ENCODE measurements around the gene ANKRD44.

The ANKRD44 gene

GRCh38 chr2:197189426-197190099 lies 121.0 kb downstream of the ANKRD44 start:
- ChIA-PET CTCF (interaction anchor here (0.8 to 4.2 kb wide), 17 partner anchors 8 to 189 kb away, joined by 3 to 53 read pairs (median 13); no protein-coding TSS in a partner anchor), POLR2A (no interaction called here)
- no peak for DNase-seq (ENCODE audit: low read depth, low spot score)
- TF ChIP-seq CTCF (IDR thresholded peaks at IDR 0.05; ENCODE audit: insufficient read depth, low read length, missing control alignments): no peak
- H3K4me3 ChIP-seq (ENCODE audit: low read depth, low read length): no peak overlapping the region

DNA sequence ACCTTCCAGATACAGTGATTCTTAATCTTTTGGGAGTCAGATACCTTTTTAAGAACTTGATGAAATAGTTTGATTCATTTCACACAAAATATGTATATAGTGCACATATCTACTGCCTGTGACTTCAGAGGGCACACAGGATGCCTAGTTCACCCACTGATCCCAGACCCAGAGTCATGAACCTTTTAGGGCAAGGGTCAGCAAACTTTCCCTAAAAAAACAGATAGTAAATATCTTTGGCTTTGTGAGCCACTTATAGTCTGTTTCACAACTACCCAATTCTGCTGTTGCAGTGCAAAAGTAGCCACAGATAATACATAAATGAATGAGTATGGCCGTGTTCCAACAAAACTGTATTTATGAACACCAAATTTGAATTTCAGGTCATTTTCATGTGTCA lies 124.9 kb downstream of the ANKRD44 start:
- POLR2A ChIA-PET: no interaction called here
- no peak for DNase-seq (ENCODE audit: low read depth, low spot score)
- TF ChIP-seq CTCF (IDR thresholded peaks at IDR 0.05; ENCODE audit: insufficient read depth, low read length, missing control alignments): no peak
- CTCF ChIA-PET: interaction anchor here (1.0 kb wide), 1 partner anchor 17 kb away, joined by 4 read pairs; no protein-coding TSS in a partner anchor
- H3K4me3 ChIP-seq (ENCODE audit: low read depth, low read length): no peak overlapping the region

DNA sequence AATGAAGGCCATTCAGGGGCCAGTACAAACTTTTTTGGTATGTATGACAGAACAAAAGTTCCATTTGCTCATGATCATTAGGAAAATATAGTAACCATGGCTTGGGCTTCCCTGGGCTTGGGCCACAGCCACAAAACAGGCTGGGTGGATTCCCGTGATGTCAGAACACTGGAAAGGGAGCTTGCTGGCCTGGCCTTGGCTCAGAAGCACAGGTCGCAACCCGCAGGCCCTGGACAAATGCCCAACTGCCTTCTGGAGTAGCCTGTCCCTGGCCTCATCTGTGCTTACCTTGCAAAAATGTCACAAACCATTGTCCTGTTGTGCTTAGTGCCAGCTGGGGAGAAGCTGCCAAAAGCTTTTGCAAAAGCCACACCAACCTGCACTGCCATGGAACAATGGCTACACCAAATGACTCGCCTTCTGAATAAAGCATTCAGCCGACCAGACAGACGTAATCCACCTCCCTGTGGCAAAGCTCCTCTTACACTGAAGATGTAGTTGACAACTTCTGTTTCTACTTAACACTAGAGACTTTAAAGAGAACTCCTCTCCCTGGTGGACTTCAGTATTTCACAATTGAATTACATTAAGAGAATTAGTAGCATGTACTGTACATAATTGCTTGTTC lies 125.5 kb downstream of the ANKRD44 start:
- no peak overlapping the region for H3K4me3 ChIP-seq (ENCODE audit: low read depth, low read length)
- POLR2A ChIA-PET: no interaction called here
- DNase-seq (ENCODE audit: low read depth, low spot score): no peak
- CTCF ChIA-PET: interaction anchor here (0.6 to 1.0 kb wide), 3 partner anchors 14 to 126 kb away, joined by 3 to 4 read pairs (median 4); no protein-coding TSS in a partner anchor
- no peak for TF ChIP-seq CTCF (IDR thresholded peaks at IDR 0.05; ENCODE audit: insufficient read depth, low read length, missing control alignments)

- DNase-seq (ENCODE audit: low read depth, low spot score): no peak
- POLR2A ChIA-PET: no interaction called here
- H3K4me3 ChIP-seq (ENCODE audit: low read depth, low read length): no peak overlapping the region
- CTCF ChIA-PET: interaction anchor here (5.4 kb wide), 1 partner anchor 8 kb away, joined by 42 read pairs; no protein-coding TSS in a partner anchor
- no peak for TF ChIP-seq CTCF (IDR thresholded peaks at IDR 0.05; ENCODE audit: insufficient read depth, low read length, missing control alignments)
Observed at GRCh38 chr2:197183355-197183754, 127.2 kb downstream of the ANKRD44 start.

- no peak for DNase-seq (ENCODE audit: low read depth, low spot score)
- ChIA-PET CTCF (interaction anchor here (1.7 to 5.4 kb wide), 3 partner anchors 8 to 196 kb away, joined by 5 to 42 read pairs (median 17); no protein-coding TSS in a partner anchor), POLR2A (no interaction called here)
- no peak for TF ChIP-seq CTCF (IDR thresholded peaks at IDR 0.05; ENCODE audit: insufficient read depth, low read length, missing control alignments)
- H3K4me3 ChIP-seq (ENCODE audit: low read depth, low read length): no peak overlapping the region
Observed at GRCh38 chr2:197182668-197183067, 127.9 kb downstream of the ANKRD44 start.

GRCh38 chr2:197181491-197181890 lies 129.1 kb downstream of the ANKRD44 start:
- CTCF ChIA-PET: interaction anchor here (0.6 to 5.4 kb wide), 6 partner anchors 10 to 197 kb away, joined by 3 to 42 read pairs (median 11); no protein-coding TSS in a partner anchor

More at GRCh38 chr2:197181491-197181890, 129.1 kb downstream of the ANKRD44 start:
- no peak for DNase-seq (ENCODE audit: low read depth, low spot score)
- no peak overlapping the region for H3K4me3 ChIP-seq (ENCODE audit: low read depth, low read length)
- POLR2A ChIA-PET: no interaction called here
- TF ChIP-seq CTCF (IDR thresholded peaks at IDR 0.05; ENCODE audit: insufficient read depth, low read length, missing control alignments): no peak

Measured in AG04449 (cell line).